K562 (cell line): ENCODE results near the gene UBE2D3. TPM values are rescaled to one million over a fixed set of nuclear protein-coding genes. Genes with fewer than 3 reads are reported as not detected.

Experiments
- FOXM1 ChIP-seq, 2 experiments: fragments of 450-650 bp in 1 of 2; sonication (generic) in 1 of 2; formaldehyde crosslinking in 1 of 2; IDR thresholded peaks; 2 replicates each; pipeline versions ENCODE4 v1.6.1 to v1.9.0; 2017 to 2022; ENCODE audit warnings: low read depth in 2 of 2, mild to moderate bottlenecking in 2 of 2, missing genetic modification reagents in 1 of 2, moderate library complexity in 1 of 2
- HIVEP1 ChIP-seq: fragments of 250-450 bp; sonication (Bioruptor Pico); IDR thresholded peaks from 2 replicates; pipeline ENCODE4 v1.4.0; 2020; ENCODE audit warnings: mild to moderate bottlenecking
- MCM7 ChIP-seq, 2 experiments: fragments of 450-650 bp; IDR thresholded peaks; 2 replicates each; pipeline ENCODE4 v1.6.1; 2016 to 2018
- MED1 ChIP-seq: sonication (generic); formaldehyde crosslinking; IDR thresholded peaks from 2 replicates; pipeline ENCODE4 v1.8.1; 2023; ENCODE audit warnings: missing genetic modification reagents, borderline replicate concordance
- MTA2 ChIP-seq: fragments of 450-650 bp; IDR thresholded peaks from 2 replicates; pipeline ENCODE4 v1.6.1; 2016; ENCODE audit warnings: low read depth
- PHB2 ChIP-seq: fragments of 450-650 bp; IDR thresholded peaks from 2 replicates; pipeline ENCODE4 v1.6.1; 2017; ENCODE audit warnings: low read depth
- SMARCC2 ChIP-seq: fragments of 450-650 bp; IDR thresholded peaks from 2 replicates; pipeline ENCODE4 v1.6.1; 2017; ENCODE audit warnings: antibody characterized with exemption, moderate library complexity, mild to moderate bottlenecking, low read depth
- TEAD1 ChIP-seq, 2 experiments: fragments of 450-650 bp in 1 of 2; sonication (generic) in 1 of 2; formaldehyde crosslinking; IDR thresholded peaks; 2 replicates each; pipeline versions ENCODE4 v1.4.0 to v1.8.0; 2020 to 2022; ENCODE audit warnings: mild to moderate bottlenecking in 2 of 2, missing genetic modification reagents in 1 of 2
- ZNF212 ChIP-seq: fragments of 450-650 bp; formaldehyde crosslinking; IDR thresholded peaks from 2 replicates; pipeline ENCODE4 v1.4.0; 2020; ENCODE audit warnings: mild to moderate bottlenecking
- ZNF316 ChIP-seq: fragments of 450-650 bp; IDR thresholded peaks from 2 replicates; pipeline ENCODE4 v1.6.1; 2016
- ZNF431 ChIP-seq: sonication (generic); formaldehyde crosslinking; IDR thresholded peaks from 2 replicates; pipeline ENCODE4 v1.8.0; 2022; ENCODE audit warnings: mild to moderate bottlenecking, missing genetic modification reagents
- polyA plus RNA-seq, 8 experiments: library from polyadenylated mRNA; depleted of rRNA in 4 of 8; stranded (reverse) in 5 of 8; unstranded in 3 of 8; fragments of >200 nt; fragmentation: Nextera tagmentation in 2 of 8; fragmentation: Illumina TruSeq in 1 of 8; extraction: Ambion mirVana in 2 of 8; extraction: Trizol in 1 of 8; gene quantifications; 2 replicates each; pipeline versions ENCODE4 v1.2.1 to v1.2.3, GENCODE V29; 2011 to 2014; ENCODE audit warnings: inconsistent platforms in 1 of 8, missing spikeins in 1 of 8
- total RNA-seq, 7 experiments: library from RNA; depleted of rRNA in 6 of 7; stranded (reverse); fragments of >200 nt in 6 of 7; fragmentation: Illumina TruSeq in 2 of 7; extraction: Trizol in 2 of 7; gene quantifications; 2 replicates each; pipeline versions ENCODE4 v1.2.1 to v1.2.3, GENCODE V29; 2011 to 2021; ENCODE audit warnings: low replicate concordance in 1 of 7
- TF ChIP-seq, protein P1 (sequence below): conservative IDR thresholded peaks from 2 replicates; pipeline ENCODE4 v1.6.1; 2011; ENCODE audit warnings: low read depth, mild to moderate bottlenecking, low read length; ENCODE audit not compliant: control insufficient read depth
- TF ChIP-seq, protein P2 (sequence below): fragments of 250-450 bp; sonication (Bioruptor Pico); IDR thresholded peaks from 2 replicates; pipeline ENCODE4 v1.9.0; 2021; ENCODE audit warnings: mild to moderate bottlenecking, inconsistent platforms
- TF ChIP-seq, protein P3 (sequence below): fragments of 450-650 bp; IDR thresholded peaks from 2 replicates; pipeline ENCODE4 v1.6.1; 2018; ENCODE audit warnings: mild to moderate bottlenecking, low read depth; ENCODE audit not compliant: partially characterized antibody
- TF ChIP-seq, protein P4 (sequence below): fragments of 250-450 bp; sonication (Bioruptor Pico); IDR thresholded peaks from 2 replicates; pipeline ENCODE4 v1.8.0; 2022; ENCODE audit warnings: moderate library complexity, mild to moderate bottlenecking, inconsistent platforms
- TF ChIP-seq, protein P5 (sequence below): fragments of 250-450 bp; sonication (Bioruptor Pico); IDR thresholded peaks from 2 replicates; pipeline ENCODE4 v1.4.0; 2020; ENCODE audit warnings: mild to moderate bottlenecking
- TF ChIP-seq, protein P6 (sequence below): fragments of 250-450 bp; sonication (Bioruptor Pico); IDR thresholded peaks from 2 replicates; pipeline ENCODE4 v1.9.0; 2021; ENCODE audit warnings: mild to moderate bottlenecking
- TF ChIP-seq, protein P7 (sequence below), 2 experiments: fragments of 450-650 bp; conservative IDR thresholded peaks; 2 replicates each; pipeline ENCODE4 v1.6.1; 2017; ENCODE audit warnings: mild to moderate bottlenecking in 2 of 2, moderate library complexity in 2 of 2

Gene UBE2D3
- total and polyA plus RNA-seq, 9 of the 15 experiments (the other 6 are each of a cell fraction or from before 2014, with no cell fraction given): 191 to 618 (median 292) TPM

DNA sequence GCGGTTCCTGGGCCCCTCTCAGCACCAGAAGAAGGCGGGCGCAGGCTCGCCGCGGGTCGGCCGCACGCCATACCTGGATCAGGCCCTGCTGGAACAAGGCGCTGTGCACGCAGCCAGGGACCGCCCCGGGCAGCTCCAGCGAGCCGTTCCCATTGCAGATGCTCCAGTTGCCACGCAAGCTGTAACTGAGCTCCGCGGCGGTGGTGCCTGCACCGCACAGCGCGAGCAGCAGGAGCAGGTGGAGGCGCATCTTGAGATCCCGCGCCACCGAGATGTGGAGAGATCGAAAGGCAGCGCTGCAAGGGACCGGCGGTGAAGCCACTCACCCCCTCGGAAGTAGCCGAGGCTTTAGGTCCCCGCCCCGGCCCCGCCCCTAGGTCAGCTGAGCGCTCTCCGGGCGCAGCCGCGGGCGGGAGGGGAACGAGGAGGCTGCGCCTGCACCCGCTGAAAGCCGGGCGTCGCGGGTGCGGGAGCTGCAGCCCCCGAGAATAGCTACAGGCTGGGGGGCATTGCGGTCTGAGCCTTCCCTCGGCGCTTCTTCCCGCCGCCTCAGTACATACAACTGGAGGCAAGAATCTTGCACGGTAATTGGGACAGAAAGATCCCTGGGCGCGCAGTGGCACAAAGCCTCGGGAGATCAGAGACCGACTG, 66.6 kb downstream of the UBE2D3 start, which contains the start of gene MANBA (continued):
- TF ChIP-seq, protein P1, sequence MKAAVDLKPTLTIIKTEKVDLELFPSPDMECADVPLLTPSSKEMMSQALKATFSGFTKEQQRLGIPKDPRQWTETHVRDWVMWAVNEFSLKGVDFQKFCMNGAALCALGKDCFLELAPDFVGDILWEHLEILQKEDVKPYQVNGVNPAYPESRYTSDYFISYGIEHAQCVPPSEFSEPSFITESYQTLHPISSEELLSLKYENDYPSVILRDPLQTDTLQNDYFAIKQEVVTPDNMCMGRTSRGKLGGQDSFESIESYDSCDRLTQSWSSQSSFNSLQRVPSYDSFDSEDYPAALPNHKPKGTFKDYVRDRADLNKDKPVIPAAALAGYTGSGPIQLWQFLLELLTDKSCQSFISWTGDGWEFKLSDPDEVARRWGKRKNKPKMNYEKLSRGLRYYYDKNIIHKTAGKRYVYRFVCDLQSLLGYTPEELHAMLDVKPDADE: peak; percentile 47
- TF ChIP-seq ZNF212 (CRISPR knock-in tag) (no peak), MED1 (CRISPR knock-in tag) (no peak), ZNF431 (CRISPR knock-in tag) (peak; percentile 82), HIVEP1 (CRISPR knock-in tag) (no peak), FOXM1 (IDR thresholded peaks at IDR 0.05; ENCODE audit: low read depth) (no peak), FOXM1 (CRISPR knock-in tag; IDR thresholded peaks at IDR 0.05; ENCODE audit: low read depth) (peak; percentile 85; the same call in 1 of the 2 replicates), SMARCC2 (no peak), ZNF316 (no peak), MTA2 (no peak), PHB2 (no peak), TEAD1 (CRISPR knock-in tag; IDR thresholded peaks at IDR 0.05) (no peak), MCM7 (IDR thresholded peaks at IDR 0.05) (no peak)
- TF ChIP-seq, protein P2, sequence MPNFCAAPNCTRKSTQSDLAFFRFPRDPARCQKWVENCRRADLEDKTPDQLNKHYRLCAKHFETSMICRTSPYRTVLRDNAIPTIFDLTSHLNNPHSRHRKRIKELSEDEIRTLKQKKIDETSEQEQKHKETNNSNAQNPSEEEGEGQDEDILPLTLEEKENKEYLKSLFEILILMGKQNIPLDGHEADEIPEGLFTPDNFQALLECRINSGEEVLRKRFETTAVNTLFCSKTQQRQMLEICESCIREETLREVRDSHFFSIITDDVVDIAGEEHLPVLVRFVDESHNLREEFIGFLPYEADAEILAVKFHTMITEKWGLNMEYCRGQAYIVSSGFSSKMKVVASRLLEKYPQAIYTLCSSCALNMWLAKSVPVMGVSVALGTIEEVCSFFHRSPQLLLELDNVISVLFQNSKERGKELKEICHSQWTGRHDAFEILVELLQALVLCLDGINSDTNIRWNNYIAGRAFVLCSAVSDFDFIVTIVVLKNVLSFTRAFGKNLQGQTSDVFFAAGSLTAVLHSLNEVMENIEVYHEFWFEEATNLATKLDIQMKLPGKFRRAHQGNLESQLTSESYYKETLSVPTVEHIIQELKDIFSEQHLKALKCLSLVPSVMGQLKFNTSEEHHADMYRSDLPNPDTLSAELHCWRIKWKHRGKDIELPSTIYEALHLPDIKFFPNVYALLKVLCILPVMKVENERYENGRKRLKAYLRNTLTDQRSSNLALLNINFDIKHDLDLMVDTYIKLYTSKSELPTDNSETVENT: no peak
- TF ChIP-seq, protein P3, sequence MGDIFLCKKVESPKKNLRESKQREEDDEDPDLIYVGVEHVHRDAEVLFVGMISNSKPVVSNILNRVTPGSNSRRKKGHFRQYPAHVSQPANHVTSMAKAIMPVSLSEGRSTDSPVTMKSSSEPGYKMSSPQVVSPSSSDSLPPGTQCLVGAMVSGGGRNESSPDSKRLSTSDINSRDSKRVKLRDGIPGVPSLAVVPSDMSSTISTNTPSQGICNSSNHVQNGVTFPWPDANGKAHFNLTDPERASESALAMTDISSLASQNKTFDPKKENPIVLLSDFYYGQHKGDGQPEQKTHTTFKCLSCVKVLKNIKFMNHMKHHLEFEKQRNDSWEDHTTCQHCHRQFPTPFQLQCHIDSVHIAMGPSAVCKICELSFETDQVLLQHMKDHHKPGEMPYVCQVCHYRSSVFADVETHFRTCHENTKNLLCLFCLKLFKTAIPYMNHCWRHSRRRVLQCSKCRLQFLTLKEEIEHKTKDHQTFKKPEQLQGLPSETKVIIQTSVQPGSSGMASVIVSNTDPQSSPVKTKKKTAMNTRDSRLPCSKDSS: no peak
- TF ChIP-seq, protein P4, sequence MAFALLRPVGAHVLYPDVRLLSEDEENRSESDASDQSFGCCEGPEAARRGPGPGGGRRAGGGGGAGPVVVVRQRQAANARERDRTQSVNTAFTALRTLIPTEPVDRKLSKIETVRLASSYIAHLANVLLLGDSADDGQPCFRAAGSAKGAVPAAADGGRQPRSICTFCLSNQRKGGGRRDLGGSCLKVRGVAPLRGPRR: no peak
- TF ChIP-seq, protein P5, sequence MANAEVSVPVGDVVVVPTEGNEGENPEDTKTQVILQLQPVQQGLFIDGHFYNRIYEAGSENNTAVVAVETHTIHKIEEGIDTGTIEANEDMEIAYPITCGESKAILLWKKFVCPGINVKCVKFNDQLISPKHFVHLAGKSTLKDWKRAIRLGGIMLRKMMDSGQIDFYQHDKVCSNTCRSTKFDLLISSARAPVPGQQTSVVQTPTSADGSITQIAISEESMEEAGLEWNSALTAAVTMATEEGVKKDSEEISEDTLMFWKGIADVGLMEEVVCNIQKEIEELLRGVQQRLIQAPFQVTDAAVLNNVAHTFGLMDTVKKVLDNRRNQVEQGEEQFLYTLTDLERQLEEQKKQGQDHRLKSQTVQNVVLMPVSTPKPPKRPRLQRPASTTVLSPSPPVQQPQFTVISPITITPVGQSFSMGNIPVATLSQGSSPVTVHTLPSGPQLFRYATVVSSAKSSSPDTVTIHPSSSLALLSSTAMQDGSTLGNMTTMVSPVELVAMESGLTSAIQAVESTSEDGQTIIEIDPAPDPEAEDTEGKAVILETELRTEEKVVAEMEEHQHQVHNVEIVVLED: peak; percentile 14; the same call in 1 of the 2 replicates
- TF ChIP-seq, protein P6, sequence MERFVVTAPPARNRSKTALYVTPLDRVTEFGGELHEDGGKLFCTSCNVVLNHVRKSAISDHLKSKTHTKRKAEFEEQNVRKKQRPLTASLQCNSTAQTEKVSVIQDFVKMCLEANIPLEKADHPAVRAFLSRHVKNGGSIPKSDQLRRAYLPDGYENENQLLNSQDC (CRISPR knock-in tag): no peak
- TF ChIP-seq, protein P7, sequence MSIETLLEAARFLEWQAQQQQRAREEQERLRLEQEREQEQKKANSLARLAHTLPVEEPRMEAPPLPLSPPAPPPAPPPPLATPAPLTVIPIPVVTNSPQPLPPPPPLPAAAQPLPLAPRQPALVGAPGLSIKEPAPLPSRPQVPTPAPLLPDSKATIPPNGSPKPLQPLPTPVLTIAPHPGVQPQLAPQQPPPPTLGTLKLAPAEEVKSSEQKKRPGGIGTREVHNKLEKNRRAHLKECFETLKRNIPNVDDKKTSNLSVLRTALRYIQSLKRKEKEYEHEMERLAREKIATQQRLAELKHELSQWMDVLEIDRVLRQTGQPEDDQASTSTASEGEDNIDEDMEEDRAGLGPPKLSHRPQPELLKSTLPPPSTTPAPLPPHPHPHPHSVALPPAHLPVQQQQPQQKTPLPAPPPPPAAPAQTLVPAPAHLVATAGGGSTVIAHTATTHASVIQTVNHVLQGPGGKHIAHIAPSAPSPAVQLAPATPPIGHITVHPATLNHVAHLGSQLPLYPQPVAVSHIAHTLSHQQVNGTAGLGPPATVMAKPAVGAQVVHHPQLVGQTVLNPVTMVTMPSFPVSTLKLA (conservative IDR thresholded peaks at IDR 0.05): peak; percentile 31 to 71; a peak in 3 of 4 replicates
